Activated effector memory CD4-positive, alpha-beta T cell treated with Interleukin-2 at 50 U/mL for 16 hours (primary cell): Measurements from ENCODE around the gene C20orf96.
A peak's percentile ranks its signal among the peaks of the same experiment; 100 is the strongest.
"Not testable (repeated sequence)": the region's sequence is repeated elsewhere in the genome, so short reads cannot be mapped to it uniquely, and the experiment has no call there.

Experiments
- DNase-seq: peaks from one replicate; pipeline ENCODE4 v3.0.0-alpha.2; 2020

The C20orf96 gene, protein sequence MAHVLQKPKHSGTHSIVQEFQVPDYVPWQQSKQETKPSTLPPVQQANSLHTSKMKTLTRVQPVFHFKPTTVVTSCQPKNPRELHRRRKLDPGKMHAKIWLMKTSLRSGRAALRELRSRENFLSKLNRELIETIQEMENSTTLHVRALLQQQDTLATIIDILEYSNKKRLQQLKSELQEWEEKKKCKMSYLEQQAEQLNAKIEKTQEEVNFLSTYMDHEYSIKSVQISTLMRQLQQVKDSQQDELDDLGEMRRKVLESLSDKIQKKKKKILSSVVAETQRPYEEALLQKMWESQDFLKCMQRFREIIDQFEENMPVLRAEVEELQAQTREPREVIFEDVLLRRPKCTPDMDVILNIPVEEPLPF

GRCh38 chr20:290084-290831, at the start of gene C20orf96:
C20orf96 (minus strand) TSS chr20:290750; CDS start chr20:290610, 140 bp downstream.
- DNase-seq = peak; percentile 74

- DNase-seq = not testable (repeated sequence)
Observed at GRCh38 chr20:336040-336439, 45.5 kb upstream of the C20orf96 start.

GRCh38 chr20:334578-334977, 44.0 kb upstream of the C20orf96 start:
- DNase-seq = no peak

DNA sequence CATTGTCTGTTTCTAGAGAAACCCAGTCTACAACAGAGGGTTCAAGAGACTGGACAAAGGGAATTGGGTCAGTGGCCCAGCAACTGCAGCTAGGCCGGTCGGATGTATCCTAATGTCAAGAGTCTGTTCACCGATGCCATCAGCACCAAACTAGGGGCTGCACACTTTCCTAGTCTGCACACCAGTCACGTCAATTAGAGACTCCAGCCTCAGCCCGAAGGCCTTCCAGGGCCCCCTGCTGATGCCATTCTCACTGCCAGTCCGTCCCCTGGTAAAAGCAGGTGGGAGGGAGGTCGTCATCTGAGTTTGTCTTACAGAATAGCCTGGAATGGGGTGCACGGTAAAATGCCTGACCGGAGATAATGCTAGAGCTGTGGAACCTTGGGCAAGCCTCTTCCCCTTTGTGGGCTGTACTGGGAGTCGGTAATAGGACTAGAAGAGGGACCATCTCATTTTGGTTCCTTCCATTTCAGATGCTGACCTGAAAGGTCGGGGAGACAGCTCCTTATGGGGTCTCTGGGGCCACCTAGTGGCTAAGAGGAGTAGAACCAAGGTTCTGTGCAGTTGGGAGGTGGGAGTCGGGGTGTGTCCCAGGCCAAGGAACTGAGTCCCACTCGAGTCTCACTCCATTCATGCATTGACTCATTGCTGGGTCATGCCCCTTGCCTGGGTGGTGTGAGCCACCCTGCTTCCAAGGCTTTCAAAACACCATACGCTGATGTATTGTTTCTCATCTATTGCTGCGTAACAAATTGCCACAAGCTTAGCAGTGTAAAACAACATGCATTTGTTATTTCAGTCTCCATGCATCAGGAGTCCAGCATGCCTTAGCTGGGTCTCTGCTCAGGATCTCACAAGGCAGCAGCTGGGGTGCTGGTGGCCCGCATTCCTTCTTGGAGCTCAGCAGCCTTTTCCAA, 39.9 kb upstream of the C20orf96 start:
- DNase-seq = peak; percentile 38

- no peak for DNase-seq
Observed at GRCh38 chr20:329851-330232, 39.3 kb upstream of the C20orf96 start.

GRCh38 chr20:328975-329695, 38.6 kb upstream of the C20orf96 start:
- DNase-seq = no peak

GRCh38 chr20:328027-328974, 37.8 kb upstream of the C20orf96 start:
- no peak for DNase-seq

DNA sequence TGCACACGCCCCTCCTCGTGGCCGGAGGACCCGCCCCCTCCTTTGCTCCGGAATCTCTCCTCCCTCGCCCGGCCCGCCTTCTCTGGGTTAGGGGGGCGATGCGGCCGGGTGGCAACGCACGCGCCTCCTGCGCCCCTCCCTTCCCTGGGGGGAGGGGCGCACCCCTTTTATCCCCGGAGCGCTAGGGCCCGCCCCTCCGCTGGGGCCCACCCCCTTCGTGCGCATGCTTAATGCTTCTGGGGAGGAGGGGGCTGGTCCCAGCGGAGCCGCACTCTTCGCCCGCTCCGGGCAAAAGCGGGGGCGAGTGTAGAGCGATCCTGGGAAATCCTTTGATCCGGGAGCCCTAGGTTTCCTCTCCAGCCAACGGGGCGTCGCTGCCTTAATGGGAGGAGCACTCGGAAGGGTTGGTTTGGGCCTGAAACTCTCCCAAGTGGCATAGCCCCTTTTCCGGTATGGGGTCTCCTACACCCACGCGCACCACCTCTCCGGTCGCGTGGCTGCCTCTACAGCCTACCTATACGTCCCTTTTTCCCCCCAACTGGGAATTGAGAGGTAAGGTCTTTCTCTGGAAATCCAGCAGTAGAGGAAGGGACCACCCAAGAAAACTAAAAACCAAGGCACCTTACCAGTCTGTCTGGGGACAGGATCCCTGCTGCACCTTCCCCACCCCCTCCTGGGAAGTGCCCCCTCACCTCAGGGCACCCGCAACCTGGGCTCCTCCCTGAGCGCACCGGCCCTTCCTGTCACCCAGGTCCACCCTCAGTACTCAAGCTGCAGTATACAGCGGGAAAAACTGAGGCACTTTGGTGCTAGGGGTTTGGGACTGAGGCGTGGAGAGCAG, 36.9 kb upstream of the C20orf96 start:
- DNase-seq = peak; percentile 35

- DNase-seq = no peak
Observed at GRCh38 chr20:326645-327185, 36.2 kb upstream of the C20orf96 start.

GRCh38 chr20:325889-326644, 35.5 kb upstream of the C20orf96 start:
- peak; percentile 31 for DNase-seq

DNA sequence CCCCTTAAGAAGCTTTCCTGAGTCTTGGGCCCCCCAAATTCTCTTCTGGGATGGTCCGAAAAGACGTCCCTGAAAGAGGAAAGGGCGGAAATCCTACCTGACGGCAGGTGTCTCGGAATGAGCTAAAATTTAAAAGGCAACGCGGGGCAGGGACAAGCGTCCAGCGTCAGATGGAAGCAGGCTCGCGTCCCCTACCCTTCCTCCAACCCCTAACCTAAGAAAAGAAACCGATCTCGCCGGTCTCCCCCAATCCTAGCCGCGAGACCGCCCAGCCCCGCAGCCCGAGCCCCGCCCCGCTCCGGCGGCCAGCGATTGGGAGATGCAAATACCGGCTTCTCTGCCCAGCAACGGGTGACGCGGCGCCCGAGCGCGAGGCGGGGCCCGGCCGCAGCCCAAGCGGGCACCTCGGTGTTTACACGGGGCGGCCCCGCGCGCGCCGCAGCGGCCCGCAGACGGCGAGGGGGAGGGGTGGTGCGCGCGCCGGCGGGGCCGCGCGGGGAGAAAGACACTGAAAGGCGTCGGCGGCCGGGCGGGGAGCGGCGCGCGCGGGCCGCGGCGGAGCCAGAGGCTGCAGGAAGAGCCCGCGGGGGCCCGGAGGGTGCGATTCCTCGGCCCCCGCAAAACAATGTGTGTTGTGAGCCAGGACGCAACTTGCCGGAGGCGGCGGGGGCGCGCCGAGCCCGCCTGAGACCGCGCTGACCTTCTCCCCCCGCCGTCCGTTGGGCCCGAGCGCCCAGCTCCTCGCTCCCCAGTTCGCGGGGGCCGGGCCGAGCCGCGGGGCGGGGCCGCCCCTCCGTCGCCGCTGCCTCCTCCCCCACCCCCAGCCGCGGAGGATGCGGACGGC, 34.7 kb upstream of the C20orf96 start, which contains the start of gene SOX12:
SOX12 (plus strand) TSS at position 508 of the 844 bp plus-strand sequence. CDS start 373 bp downstream, outside the sequence.
- peak; percentile 92 for DNase-seq

- DNase-seq = peak; percentile 83
Observed at GRCh38 chr20:324177-325044, 33.9 kb upstream of the C20orf96 start.

DNA sequence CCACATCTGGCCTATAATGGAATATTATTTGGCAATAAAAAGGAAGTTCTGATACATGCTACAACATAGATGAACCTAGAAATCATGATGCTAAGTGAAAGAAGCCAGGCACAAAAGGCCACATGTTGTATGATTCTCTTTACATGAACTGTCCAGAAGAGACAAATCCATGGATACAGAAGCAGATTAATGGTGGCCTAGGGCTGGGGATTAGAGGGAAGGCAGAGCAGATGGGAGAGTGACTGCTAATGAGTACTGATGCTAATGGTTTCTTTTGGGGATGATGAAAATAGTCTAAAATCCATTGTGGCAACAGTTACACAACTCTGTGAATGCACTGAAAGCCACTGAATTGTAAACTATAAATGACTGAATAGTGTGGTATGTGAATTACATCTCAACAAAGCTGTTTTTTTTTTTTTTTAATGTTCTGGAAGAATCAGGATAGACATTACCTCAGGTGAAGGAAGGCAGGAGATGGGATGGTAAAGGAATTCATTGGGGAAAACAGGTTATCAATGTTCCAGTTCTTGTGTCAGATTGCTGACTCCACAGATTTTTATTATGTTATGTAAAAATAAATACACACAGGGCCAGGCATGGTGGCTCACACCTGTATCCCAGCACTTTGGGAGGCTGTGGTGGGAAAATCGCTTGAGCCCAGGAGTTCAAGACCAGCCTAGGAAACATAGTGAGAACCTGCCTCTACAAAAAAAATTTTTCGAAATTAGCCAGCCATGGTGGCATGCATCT, 25.9 kb upstream of the C20orf96 start:
- no peak for DNase-seq

GRCh38 chr20:313948-314347, 23.4 kb upstream of the C20orf96 start:
- DNase-seq = no peak

- DNase-seq = no peak
Observed at GRCh38 chr20:313402-313801, 22.9 kb upstream of the C20orf96 start.

DNA sequence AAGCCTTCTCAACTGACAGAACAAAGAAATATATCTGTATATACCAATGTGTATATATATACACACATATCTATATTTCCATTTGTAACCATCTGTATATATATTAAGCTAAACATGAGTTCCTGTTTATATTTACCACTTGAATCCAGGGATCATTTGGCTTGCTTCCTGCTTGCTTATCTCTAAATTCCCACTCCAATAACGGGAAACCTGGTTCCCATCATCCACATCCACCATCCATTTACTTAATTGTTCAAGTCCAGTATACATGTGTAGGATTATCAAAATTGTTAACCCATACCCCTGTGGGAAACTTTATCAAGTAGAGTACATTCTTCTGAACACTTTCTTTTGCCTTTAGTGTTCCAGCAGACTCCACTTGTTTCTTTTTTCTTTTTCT, 22.3 kb upstream of the C20orf96 start:
- DNase-seq = no peak
